Measurements from ENCODE around the gene MALAT1. TPM values are rescaled to one million over a fixed set of nuclear protein-coding genes. Genes with fewer than 3 reads are reported as not detected.
A peak's percentile ranks its signal among the peaks of the same experiment; 100 is the strongest.

MALAT1 gene
- total RNA-seq, 1 donor from 2014 or later: 16,546 TPM

GRCh38 chr11:65524014-65524740 lies 25.3 kb downstream of the MALAT1 start:
- H3K27ac Mint-ChIP-seq: no peak overlapping the region
- DNase-seq (ENCODE audit: low spot score, unreplicated experiment): no peak
- H3K4me1 Mint-ChIP-seq (ENCODE audit: low read depth): peaks cover 27% of the 10 kb centered on the region
- H3K9me3 Mint-ChIP-seq (ENCODE audit: low read depth): no peaks in the 10 kb centered on the region
- peaks cover 7% of the 10 kb centered on the region for H3K36me3 Mint-ChIP-seq (ENCODE audit: insufficient read depth)
- no peak for TF ChIP-seq CTCF (IDR thresholded peaks at IDR 0.05; ENCODE audit: unreplicated experiment)
- H3K27me3 Mint-ChIP-seq: peaks cover 13% of the 10 kb centered on the region
- peak overlapping the region; percentile 61 for H3K4me3 Mint-ChIP-seq (ENCODE audit: low read depth)

- Mint-ChIP-seq H3K36me3 (ENCODE audit: insufficient read depth) (peaks cover 7% of the 10 kb centered on the region), H3K27ac (peak within 1 kb of the TSS; percentile 81), H3K4me1 (ENCODE audit: low read depth) (peaks cover 27% of the 10 kb centered on the region)
Observed at GRCh38 chr11:65524741-65525545, 26.1 kb downstream of the MALAT1 start, which contains the start of gene SCYL1. Gene SCYL1 (plus strand): TSS chr11:65525083. CDS start chr11:65525154, 71 bp downstream.

GRCh38 chr11:65525546-65526480 lies 27.0 kb downstream of the MALAT1 start:
- no peak for DNase-seq (ENCODE audit: low spot score, unreplicated experiment)
- peaks cover 13% of the 10 kb centered on the region for H3K27me3 Mint-ChIP-seq
- TF ChIP-seq CTCF (IDR thresholded peaks at IDR 0.05; ENCODE audit: unreplicated experiment): no peak
- peaks cover 11% of the 10 kb centered on the region for H3K36me3 Mint-ChIP-seq (ENCODE audit: insufficient read depth)
- H3K4me1 Mint-ChIP-seq (ENCODE audit: low read depth): peaks cover 27% of the 10 kb centered on the region
- H3K9me3 Mint-ChIP-seq (ENCODE audit: low read depth): no peaks in the 10 kb centered on the region
- H3K27ac Mint-ChIP-seq: peak overlapping the region; percentile 81
- H3K4me3 Mint-ChIP-seq (ENCODE audit: low read depth): peak overlapping the region; percentile 74

More at GRCh38 chr11:65524741-65525545, 26.1 kb downstream of the MALAT1 start, which contains the start of gene SCYL1:
- Mint-ChIP-seq H3K27me3 (peaks cover 13% of the 10 kb centered on the region), H3K4me3 (ENCODE audit: low read depth) (peak within 1 kb of the TSS; percentile 74), H3K9me3 (ENCODE audit: low read depth) (no peaks in the 10 kb centered on the region)
- TF ChIP-seq CTCF (IDR thresholded peaks at IDR 0.05; ENCODE audit: unreplicated experiment): no peak
- peak; percentile 61 for DNase-seq (ENCODE audit: low spot score, unreplicated experiment)

GRCh38 chr11:65526744-65527143 lies 27.9 kb downstream of the MALAT1 start:
- H3K4me3 Mint-ChIP-seq (ENCODE audit: low read depth): peak overlapping the region; percentile 74
- peaks cover 14% of the 10 kb centered on the region for H3K36me3 Mint-ChIP-seq (ENCODE audit: insufficient read depth)
- TF ChIP-seq CTCF (IDR thresholded peaks at IDR 0.05; ENCODE audit: unreplicated experiment): no peak
- no peak for DNase-seq (ENCODE audit: low spot score, unreplicated experiment)
- no peaks in the 10 kb centered on the region for H3K9me3 Mint-ChIP-seq (ENCODE audit: low read depth)
- H3K27ac Mint-ChIP-seq: no peak overlapping the region
- H3K4me1 Mint-ChIP-seq (ENCODE audit: low read depth): peaks cover 27% of the 10 kb centered on the region
- peaks cover 13% of the 10 kb centered on the region for H3K27me3 Mint-ChIP-seq

Measured in progenitor cell of endocrine pancreas (in vitro differentiated cells).